Muscle layer of duodenum (tissue), 2 donors: Measurements from ENCODE around the gene EEF1A2.

Experiments
- H3K27ac ChIP-seq: one replicate; pipeline ENCODE4 v1.7.0; 2013; ENCODE audit warnings: mild to moderate bottlenecking, low read length
- H3K27me3 ChIP-seq: one replicate; pipeline ENCODE4 v1.7.0; 2013; ENCODE audit warnings: low read depth, mild to moderate bottlenecking, control low read depth, low read length
- H3K36me3 ChIP-seq, 2 donors: one replicate each; pipeline ENCODE4 v1.7.0; 2013; ENCODE audit warnings: low read length in 2 of 2, control low read depth in 1 of 2, mild to moderate bottlenecking in 1 of 2; ENCODE audit not compliant: insufficient read depth in 2 of 2, control insufficient read depth in 1 of 2
- H3K4me1 ChIP-seq, 2 donors: one replicate each; pipeline ENCODE4 v1.7.0; 2013; ENCODE audit warnings: low read length in 2 of 2, mild to moderate bottlenecking in 2 of 2, control low read depth in 1 of 2, moderate library complexity in 1 of 2; ENCODE audit not compliant: insufficient read depth in 2 of 2, control insufficient read depth in 1 of 2
- H3K4me3 ChIP-seq, 2 donors: one replicate each; pipeline ENCODE4 v1.7.0; 2013; ENCODE audit warnings: low read length in 2 of 2, low read depth in 1 of 2, mild to moderate bottlenecking in 1 of 2
- H3K9me3 ChIP-seq, 2 donors: one replicate each; pipeline ENCODE4 v1.7.0; 2013; ENCODE audit warnings: low read length in 2 of 2, control low read depth in 1 of 2, mild to moderate bottlenecking in 1 of 2; ENCODE audit not compliant: control insufficient read depth in 1 of 2
- donor health status: healthy.

EEF1A2 gene

GRCh38 chr20:63469713-63470101 lies 29.2 kb downstream of the EEF1A2 start:
- peaks cover 34% of the 10 kb centered on the region for H3K27me3 ChIP-seq
- no peaks in the 10 kb centered on the region for H3K36me3 ChIP-seq
- H3K9me3 ChIP-seq: no peaks in the 10 kb centered on the region
- peaks cover 0 to 15% of the 10 kb centered on the region in 2 donors for H3K4me1 ChIP-seq
- no peak overlapping the region for H3K27ac ChIP-seq
- no peak overlapping the region for H3K4me3 ChIP-seq

- Histone ChIP-seq H3K27me3 (peaks cover 29% of the 10 kb centered on the region), H3K4me3 (no peak overlapping the region), H3K9me3 (no peaks in the 10 kb centered on the region), H3K36me3 (no peaks in the 10 kb centered on the region), H3K4me1 (peaks cover 0 to 15% of the 10 kb centered on the region in 2 donors), H3K27ac (no peak overlapping the region)
These were observed 29.7 kb downstream of the EEF1A2 start for GRCh38 chr20:63469019-63469712.

DNA sequence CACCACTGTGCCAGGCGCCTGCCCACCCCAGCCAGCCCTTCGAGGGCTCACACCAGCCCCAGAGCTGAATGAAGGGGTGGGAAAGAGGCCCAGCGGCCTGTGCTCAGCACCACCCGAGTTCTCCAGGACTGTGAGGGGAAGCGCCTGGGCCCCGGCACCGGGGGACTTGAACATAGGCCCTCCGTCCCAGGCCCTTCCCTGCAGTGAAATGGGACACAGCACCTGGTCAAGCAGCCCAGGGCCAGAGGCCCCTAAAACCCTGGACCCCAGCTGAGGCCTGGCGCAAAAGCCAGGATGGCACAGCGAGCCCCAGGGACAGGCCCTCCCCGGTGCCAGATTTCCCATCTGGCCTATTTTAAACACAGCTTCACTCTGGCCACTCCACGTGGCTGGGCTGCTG lies 30.5 kb downstream of the EEF1A2 start:
- H3K36me3 ChIP-seq: no peaks in the 10 kb centered on the region
- no peak overlapping the region for H3K4me3 ChIP-seq
- H3K27me3 ChIP-seq: peaks cover 22% of the 10 kb centered on the region
- peaks cover 0 to 15% of the 10 kb centered on the region in 2 donors for H3K4me1 ChIP-seq
- H3K27ac ChIP-seq: no peak overlapping the region
- no peaks in the 10 kb centered on the region for H3K9me3 ChIP-seq

DNA sequence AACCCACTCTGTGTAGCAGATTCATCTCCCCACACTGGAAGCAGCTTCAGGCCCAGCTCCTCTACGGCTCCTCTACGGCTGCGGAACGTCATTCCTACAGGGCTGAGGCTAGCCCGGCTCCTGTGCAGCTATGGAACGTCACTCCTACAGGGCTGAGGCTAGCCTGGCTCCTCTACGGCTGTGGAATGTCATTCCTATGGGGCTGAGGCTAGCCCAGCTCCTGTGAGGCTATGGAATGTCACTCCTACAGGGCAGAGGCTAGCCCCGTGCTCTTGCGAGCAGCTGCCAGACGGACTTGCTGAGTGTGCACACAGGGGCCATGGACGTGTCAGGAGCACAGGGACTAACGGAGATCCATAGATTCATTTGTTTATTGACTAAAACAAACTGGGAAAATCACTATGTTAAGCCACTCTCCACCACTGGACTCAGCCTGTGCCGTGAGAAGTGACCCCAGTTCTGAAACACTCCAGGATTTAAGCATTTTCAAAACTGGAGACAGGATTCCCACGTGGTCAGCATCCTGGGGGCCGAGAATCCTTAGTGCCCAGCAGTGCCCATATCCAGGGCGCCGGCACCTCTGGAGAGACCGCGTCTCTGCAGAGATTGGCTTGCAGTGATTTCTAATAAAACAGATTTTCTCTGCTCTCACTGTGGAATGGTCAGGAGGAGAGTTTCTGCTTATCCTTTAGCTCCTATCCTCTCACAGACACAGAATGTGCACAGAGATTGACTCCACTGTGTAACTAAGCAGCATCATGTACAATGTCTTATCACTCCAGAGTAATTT lies 31.4 kb downstream of the EEF1A2 start:
- H3K4me1 ChIP-seq: peaks cover 0 to 15% of the 10 kb centered on the region in 2 donors
- H3K27me3 ChIP-seq: peaks cover 17% of the 10 kb centered on the region

DNA sequence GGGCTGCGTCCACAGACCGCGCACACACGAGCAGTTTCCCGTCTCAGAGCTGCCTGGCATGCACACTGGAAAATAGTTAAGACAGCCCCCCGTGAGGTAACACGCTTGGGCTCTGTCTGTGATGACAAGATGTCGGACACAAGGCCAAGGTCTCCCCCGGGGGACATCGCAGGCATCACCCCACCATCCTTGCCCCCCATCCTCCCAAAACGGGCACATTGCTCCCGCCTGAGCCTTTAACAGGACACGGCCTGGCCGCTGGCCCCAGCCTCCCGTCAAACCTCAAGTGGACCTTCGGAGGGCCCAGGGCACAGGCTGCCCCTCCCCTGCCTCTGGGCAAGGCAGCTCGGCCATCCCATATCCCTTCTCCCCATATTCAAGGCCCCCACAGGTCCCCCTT lies 32.0 kb downstream of the EEF1A2 start:
- no peaks in the 10 kb centered on the region for H3K9me3 ChIP-seq
- H3K4me3 ChIP-seq: no peak overlapping the region
- H3K27me3 ChIP-seq: peaks cover 17% of the 10 kb centered on the region
- peaks cover 0 to 10% of the 10 kb centered on the region in 2 donors for H3K4me1 ChIP-seq
- H3K36me3 ChIP-seq: no peaks in the 10 kb centered on the region
- no peak overlapping the region for H3K27ac ChIP-seq

More for the DNA sequence above, 31.4 kb downstream of the EEF1A2 start:
- H3K4me3 ChIP-seq: no peak overlapping the region
- H3K9me3 ChIP-seq: no peaks in the 10 kb centered on the region
- H3K36me3 ChIP-seq: no peaks in the 10 kb centered on the region
- H3K27ac ChIP-seq: no peak overlapping the region

GRCh38 chr20:63466250-63466825 lies 32.5 kb downstream of the EEF1A2 start:
- Histone ChIP-seq H3K9me3 (no peaks in the 10 kb centered on the region), H3K4me3 (no peak overlapping the region), H3K27ac (no peak overlapping the region), H3K36me3 (no peaks in the 10 kb centered on the region), H3K4me1 (peaks cover 0 to 5% of the 10 kb centered on the region in 2 donors), H3K27me3 (peaks cover 17% of the 10 kb centered on the region)

- Histone ChIP-seq H3K4me3 (no peak overlapping the region), H3K27me3 (peaks cover 10% of the 10 kb centered on the region), H3K4me1 (no peaks in the 10 kb centered on the region), H3K27ac (no peak overlapping the region), H3K36me3 (no peaks in the 10 kb centered on the region), H3K9me3 (no peaks in the 10 kb centered on the region)
These were observed 33.3 kb downstream of the EEF1A2 start for GRCh38 chr20:63465380-63466249.

- no peak overlapping the region for H3K4me3 ChIP-seq
- no peak overlapping the region for H3K27ac ChIP-seq
- no peaks in the 10 kb centered on the region for H3K9me3 ChIP-seq
- H3K36me3 ChIP-seq: no peaks in the 10 kb centered on the region
- no peaks in the 10 kb centered on the region for H3K27me3 ChIP-seq
- no peaks in the 10 kb centered on the region for H3K4me1 ChIP-seq
These were observed 34.6 kb downstream of the EEF1A2 start for GRCh38 chr20:63464289-63464635.

DNA sequence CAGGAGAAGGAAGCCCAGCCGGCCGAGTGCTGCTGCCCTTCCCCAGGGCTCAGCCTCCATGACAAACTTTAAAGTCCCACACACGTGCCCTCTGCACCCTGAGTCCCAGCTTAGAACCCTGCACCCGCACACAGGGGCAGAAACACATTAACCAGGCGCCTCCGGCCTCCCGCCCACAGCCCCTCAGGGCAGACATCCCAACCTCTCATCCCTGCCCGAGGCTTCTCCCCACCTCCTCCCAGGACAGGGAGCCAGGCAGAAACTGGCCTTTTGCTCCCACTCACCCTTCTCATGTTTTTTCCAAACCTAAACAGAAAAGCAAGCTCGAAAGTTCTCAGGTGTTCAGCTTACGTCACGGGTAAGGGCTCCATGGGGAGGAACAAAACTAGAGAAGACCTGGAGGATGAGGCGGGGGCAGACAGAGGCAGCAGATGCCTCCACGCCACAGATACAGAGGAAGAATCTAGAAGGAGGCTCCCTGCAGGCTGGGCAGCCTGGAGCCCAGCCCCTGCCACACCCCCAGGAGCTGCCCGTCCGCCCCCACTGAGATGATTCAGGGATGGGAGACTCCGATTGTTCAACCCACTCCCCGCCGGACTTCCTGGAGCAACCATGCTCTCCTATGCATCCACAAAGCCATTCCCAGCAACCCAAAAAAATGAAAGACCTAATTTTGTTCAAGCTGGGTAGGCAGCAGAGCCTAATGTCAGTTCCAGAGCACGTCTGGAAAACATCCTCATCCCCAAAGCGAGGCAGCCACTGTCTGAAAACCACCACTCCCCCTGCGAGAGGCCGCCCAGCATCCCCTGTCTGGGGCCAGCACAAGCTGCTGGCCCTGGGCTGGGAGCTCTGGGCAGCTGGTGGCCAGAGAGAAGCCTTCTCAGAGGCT lies 35.2 kb downstream of the EEF1A2 start:
- Histone ChIP-seq H3K36me3 (no peaks in the 10 kb centered on the region), H3K27ac (no peak overlapping the region), H3K9me3 (no peaks in the 10 kb centered on the region), H3K4me1 (no peaks in the 10 kb centered on the region), H3K4me3 (no peak overlapping the region), H3K27me3 (no peaks in the 10 kb centered on the region)

- Histone ChIP-seq H3K9me3 (no peaks in the 10 kb centered on the region), H3K36me3 (no peaks in the 10 kb centered on the region), H3K27me3 (no peaks in the 10 kb centered on the region), H3K27ac (no peak overlapping the region), H3K4me3 (no peak overlapping the region), H3K4me1 (peaks cover 0 to 8% of the 10 kb centered on the region in 2 donors)
These were observed 36.6 kb downstream of the EEF1A2 start for GRCh38 chr20:63462244-63462643.
